CD4-positive, alpha-beta T cell treated with Interleukin-6 for 4 hours (primary cell): ENCODE data around the gene CROCC.
"Not testable (repeated sequence)": the region's sequence is repeated elsewhere in the genome, so short reads cannot be mapped to it uniquely, and the experiment has no call there.

Experiments used
- DNase-seq: peaks from one replicate; pipeline ENCODE4 v3.0.0-alpha.2; 2020; ENCODE audit warnings: mixed read lengths

The CROCC gene

DNA sequence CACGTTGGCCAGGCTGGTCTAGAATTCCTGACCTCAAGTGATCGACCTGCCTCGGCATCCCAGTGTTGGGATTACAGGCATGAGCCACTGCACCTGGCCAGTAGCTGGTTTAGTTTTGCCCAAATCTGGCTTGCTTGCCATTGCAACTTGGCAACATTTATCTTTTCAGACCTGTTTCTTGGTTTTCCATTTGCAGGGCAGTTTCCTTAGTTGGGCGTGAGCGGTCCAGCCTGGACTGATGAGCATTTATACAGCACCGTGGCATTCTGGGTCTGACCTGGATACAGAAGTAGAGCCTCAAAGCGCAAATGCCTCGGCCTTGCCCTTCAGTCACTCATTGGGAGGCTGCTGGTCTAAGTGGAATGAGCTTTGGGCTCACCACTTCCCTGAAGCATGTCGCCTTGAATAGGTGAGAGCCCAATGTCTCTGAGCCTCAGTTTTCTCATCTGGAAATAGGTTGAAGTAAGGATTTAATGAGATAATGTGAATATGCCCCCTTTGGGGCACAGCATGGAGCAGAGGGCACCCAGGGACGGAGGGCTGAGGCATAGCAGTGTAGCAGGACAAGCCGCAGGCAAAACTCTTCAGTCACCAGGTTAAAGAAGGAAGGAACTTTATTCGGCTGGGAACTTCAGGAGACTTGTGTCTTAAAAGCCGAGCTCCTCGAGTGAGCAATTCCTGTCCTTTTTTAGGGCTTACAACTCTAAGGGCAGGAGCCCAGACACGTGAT, 2.6 kb upstream of the CROCC start:
- DNase-seq = not testable (repeated sequence)

DNA sequence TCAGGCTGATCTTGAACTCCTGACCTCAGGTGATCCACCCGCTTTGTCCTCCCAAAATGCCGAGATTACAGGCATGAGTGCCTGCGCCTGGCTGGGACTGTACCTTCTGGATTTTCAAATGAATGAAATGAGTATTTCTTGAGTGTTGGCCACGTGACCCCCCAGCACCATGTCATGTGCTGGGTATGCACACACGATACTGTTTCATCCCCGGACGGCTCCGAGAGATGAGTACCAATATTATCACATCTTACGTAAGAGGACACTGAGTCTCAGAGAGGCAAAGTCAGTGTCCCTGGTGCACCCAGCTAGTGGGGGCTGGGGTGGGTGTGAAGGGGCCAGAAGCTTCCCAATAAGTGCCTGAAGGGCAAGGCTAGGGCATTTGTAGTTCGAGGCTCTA, 780 bp upstream of the CROCC start:
- no peak for DNase-seq

DNA sequence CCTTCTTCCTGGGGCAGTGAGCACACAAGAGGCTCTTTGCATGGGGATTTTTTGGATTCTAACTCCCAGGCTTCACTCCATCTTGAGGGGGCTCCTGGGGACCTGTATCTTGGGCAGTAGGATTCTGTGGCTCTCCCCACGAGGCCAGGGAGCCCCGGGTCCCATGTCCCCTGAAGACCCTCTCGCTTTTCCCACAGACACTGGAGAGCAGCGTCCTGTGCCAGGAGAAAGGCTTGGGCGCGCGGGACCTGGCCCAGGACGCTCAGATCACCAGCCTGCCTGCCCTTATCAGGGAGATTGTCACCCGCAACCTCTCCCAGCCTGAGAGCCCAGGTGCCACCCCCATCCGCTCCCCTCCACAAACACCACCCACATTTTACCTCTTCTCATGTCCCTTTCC, 735 bp downstream of the CROCC start:
- no peak for DNase-seq

DNA sequence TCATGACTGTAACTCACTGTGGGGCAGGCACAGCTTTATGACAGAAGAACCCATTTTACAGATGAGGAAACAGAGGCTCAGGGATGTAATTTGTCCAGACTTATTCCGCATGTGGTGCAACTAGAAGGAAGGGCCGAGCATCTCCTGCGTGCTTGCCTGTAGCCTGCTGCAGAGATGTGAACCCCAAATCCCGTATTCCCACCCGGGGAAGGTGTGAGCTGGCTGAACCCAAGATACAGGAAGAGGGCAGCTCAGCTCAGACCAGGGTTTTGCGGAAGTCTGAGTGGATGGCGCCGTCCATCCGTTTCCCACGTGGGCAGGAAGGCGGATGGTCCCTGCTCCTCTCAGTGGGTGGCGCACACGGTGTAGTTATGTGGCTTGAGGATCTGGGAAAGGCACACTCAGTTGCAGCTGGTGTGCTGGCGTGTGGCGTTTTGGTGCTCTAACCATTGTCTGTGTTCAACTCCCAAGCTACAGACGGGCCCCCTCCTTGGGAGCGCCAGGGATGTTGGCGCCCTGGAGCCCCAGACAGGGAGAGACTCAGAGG, 1.2 kb downstream of the CROCC start:
- no peak for DNase-seq

DNA sequence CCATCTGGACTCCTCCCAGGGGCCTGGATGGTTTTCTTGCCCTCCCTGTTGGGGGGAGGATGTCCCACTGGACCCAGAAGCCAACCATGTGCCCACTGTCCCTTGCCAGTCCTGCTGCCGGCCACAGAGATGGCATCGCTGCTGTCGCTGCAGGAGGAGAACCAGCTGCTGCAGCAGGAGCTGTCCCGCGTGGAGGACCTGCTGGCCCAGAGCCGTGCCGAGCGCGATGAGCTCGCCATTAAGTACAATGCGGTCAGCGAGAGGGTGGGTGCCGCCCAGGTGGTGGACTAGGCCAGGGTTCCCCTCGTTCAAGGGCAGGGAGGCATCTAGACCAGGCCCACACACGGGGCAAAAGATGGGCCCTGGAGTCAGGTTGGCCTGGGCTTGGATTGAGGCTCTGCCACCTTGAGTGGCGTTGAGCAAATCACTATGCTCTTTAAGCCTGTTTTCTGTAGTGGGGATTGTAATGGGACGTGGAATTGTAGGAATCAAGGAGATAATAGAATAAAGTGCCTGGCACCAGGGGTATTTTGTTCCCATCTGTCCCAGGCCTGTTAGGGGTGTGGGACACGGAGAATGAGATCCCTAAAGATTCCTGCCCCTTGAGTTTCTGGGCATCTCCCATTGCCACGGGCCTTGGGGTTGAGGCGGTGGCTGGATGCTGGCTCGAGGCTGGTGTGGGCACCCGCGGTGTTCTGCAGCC, 2.6 kb downstream of the CROCC start:
- no peak for DNase-seq

DNA sequence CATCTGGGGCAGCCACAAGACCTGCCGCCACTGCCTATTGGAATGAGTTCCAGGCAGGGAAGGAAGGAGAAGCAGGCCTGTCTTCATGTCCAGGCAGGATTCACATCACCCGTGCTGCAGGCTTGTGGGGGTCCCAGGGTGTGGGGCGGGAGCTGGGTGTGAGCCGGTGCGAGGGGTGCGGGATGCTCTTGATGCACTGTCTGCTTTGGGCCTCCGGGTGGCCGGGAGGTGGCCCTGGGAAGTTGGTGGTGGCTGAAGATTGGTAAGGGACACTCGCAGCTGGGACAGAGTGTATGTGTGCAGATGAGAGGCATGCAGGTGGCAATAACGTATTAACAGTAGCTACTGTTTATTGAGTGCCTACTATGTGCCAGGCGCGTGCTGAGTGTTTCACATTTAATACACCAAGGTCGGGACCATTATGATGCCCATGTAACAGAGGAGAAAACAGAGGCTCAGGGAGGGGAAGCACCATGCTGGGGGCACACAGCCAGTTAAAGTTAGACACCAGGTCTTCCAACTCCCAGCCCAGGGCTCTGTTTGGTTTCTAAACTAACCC, 3.3 kb downstream of the CROCC start:
- DNase-seq = no peak

DNA sequence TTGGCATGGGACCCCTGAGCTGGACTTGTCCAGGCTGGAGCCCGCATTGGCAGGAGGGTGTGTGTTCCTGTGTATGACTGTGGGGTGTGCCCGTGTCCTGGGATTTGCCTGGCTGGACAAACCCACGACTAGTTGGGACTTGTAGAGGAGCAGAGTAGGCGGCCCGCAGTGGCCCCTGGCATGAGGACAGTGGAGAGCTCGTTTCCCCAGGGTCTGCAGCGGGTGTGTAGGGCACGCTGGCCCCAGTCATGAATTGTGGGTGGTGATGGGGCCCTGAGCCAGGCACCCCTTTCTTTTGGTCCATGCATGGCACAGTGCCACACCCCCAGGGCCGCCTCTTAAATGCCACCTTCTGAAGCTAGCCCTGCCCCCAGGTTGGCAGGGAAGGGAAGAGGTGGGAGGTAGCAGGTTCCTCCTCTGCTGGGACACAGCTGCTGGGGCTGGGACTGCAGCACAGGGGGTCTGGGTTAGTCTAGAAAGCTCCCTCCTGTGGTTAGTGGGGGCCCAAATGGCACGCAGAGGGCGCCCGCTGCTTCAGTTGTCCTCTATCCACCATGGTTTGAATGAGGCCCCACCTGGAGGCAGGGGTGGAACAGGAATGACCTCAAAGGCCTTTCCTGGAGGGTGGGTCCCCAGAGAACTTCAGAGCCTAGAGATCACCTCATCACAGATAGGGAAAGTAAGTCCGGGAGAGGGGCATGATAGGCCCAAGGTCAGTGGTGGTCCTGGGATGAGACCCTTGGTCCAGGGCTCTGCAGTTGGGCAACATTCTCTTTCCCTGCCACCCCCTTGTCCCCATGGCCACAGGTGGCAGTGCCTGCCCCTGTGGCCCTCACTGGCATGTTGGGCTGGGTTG, 4.1 kb downstream of the CROCC start:
- no peak for DNase-seq

DNA sequence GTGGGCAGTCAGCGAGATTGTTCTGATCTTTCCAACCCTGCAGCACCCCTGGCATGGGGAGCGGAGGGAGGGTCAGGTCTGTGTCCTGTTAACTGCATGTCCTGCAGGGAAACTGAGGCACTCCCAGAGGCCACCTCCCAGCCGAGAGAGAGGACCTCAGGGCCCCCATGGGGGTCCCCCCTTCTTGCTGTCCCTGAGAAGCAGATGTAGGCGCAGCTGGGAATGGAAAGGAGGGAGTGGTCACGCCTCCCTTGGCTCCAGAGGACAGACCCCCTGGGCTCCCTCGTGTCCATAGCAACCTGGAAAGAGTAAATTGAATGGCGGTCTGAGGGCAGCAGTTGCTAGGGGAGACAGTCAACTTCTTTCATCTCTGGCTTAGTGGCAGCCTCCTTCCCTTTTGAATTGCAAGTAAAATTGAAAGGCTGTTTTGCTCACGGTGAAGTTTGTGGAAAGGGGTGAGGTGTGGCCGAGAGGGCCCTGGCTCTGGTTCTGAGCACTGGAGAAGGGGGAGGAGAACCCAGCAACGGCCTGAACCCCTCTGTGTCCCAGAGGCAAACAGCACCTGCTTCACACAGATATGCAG, 4.9 kb downstream of the CROCC start:
- DNase-seq = no peak

DNA sequence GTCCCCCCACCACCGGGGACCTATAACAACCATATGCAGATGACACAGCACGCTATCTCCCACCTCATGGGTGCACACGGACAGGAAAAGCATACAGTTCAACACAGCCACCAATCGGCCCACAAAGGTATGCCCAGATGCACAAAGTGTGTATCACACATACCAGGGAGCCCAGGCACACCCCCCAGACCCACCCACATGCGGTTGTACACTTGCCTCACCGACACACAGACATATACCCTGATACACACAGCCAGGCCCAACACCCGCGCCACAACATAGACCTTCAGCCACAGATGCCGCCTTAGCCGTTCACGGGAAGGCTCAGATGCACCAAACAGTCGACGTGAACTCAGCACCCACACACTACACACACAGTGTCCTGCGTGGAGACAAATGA, 5.5 kb downstream of the CROCC start:
- no peak for DNase-seq

DNA sequence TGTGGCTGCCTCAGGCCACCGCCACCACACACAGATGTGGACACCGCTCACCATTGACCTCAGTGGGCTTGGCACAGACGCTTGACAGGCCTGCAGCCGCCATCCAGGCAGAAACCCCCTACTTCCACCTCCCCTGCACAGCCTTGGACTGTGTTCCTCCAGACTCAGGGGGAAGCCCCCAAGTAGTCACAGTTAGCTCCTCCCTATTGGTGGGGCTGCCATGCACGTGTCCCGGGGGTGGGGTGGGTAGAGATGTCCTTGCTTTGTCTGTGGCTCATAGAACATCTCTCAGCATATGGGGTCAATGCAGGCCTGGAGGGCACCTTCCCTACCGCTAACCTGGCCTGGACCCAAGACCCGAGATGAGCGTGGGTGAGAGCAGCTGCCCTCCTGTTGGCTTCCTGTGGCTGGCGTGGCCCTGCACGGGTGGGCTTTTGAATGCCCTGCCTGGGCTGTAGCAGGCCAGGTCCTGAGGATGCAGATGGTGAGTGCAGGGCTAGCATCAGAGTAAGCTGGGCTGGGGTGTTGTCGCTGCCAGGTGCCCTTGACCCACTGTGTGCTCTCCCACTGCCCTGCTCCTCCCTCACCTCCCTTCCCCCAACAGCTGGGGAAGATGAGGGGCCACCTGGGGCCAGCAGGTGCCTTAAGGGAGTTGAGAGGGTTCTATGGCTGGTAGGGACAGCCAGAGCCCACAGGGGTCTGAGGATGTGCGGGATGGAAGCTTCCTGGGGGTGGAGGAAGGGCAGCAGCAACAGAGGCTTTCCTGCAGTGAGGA, 6.2 kb downstream of the CROCC start:
- no peak for DNase-seq

DNA sequence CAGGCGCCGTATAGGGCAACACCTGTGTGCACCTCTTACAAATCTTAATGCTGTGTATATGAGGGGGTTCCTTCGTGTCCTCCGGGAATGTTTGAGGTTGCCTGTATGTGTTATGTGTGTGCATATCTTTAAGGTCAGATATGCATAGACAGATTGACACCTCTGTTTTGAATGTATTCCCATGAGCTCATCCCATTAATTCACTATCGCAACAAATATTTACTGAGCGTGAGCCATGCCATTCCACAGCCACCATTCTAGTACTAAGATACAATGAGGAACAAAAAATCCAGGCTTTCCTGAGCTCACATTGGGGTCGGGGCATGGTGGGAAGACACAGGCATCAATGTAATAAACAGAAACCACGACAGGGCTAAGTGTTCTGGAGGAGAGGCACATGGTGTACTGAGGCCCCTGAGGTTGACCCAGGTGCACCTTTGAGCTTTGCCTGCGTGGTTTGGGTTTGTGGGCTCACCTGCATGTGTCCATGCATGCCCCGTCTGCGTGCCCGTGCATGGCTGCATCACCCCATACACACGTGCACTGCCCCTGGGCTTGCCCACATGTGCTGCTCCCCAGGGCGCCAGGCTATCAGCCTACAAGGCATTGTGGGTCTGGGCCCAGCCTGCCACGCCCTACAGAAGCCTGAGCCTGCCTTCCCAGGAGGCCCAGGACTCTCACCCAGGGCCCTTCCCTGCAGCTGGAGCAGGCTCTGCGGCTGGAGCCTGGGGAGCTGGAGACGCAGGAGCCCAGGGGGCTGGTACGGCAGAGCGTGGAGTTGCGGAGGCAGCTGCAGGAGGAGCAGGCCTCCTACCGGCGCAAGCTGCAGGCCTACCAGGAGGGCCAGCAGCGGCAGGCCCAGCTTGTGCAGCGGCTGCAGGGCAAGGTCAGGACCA, 7.7 kb downstream of the CROCC start:
- DNase-seq = not testable (repeated sequence)

DNA sequence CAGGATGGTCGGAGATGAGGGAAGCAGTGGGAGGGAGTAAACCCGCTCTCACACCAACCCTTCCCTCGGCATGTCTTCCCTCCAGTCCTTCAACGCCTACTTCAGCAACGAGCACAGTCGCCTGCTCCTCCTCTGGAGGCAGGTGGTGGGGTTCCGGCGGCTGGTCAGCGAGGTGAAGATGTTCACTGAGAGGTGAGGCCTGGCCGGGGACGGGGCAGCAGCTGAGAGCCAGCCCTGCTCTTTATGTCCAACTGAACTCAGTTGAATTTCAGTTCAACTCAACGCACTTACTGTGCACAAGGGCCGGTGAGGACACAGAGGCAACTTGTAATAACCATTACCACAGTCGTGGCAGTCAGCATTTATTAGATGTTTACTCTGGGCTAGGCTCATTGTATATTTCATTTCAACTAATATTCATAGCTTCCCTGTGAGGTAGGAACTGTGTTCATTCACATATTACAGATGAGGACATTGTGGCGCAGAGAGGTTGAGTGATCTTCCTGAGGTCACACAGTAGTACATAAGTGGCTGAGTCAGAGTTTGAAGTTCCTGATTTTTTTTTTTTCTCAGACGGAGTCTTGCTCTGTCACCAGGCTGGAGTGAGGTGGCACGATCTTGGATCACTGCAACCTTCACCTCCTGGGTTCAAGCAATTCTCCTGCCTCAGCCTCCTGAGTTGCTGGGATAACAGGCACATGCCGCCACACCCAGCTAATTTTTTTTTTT, 9.6 kb downstream of the CROCC start:
- DNase-seq = not testable (repeated sequence)

DNA sequence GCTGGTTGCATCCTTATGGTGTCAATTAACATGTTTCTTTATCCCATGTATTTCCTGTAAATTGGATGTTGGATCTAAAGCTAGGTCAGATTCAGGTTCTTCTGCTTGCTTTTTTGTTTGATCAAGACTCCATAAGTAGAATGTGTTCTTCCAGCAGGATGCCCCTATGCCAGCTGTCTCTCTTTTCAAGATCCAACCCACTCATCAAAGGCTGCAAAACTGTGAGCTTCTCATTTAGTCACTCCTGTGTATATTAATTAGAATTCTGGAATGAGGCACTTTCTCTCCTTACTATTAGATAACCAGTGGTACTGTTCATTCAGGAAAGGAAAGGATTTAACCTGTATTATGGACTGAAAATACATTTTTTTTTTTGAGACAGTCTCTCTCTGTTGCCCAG, 12.2 kb downstream of the CROCC start:
- not testable (repeated sequence) for DNase-seq

DNA sequence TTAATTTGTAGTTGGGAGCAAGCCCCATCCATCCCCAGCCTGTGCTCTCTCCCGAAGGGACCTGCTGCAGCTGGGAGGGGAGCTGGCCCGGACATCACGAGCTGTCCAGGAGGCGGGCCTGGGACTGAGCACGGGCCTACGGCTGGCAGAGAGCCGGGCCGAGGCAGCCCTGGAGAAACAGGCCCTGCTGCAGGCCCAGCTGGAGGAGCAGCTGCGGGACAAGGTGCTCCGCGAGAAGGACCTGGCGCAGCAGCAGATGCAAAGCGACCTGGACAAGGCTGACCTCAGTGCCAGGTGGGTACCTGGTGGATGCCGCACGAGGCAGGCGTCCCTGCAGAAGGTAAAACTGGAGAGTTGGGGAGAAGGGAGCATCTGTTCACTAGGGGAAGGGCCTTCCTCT, 14.8 kb downstream of the CROCC start:
- DNase-seq = not testable (repeated sequence)

DNA sequence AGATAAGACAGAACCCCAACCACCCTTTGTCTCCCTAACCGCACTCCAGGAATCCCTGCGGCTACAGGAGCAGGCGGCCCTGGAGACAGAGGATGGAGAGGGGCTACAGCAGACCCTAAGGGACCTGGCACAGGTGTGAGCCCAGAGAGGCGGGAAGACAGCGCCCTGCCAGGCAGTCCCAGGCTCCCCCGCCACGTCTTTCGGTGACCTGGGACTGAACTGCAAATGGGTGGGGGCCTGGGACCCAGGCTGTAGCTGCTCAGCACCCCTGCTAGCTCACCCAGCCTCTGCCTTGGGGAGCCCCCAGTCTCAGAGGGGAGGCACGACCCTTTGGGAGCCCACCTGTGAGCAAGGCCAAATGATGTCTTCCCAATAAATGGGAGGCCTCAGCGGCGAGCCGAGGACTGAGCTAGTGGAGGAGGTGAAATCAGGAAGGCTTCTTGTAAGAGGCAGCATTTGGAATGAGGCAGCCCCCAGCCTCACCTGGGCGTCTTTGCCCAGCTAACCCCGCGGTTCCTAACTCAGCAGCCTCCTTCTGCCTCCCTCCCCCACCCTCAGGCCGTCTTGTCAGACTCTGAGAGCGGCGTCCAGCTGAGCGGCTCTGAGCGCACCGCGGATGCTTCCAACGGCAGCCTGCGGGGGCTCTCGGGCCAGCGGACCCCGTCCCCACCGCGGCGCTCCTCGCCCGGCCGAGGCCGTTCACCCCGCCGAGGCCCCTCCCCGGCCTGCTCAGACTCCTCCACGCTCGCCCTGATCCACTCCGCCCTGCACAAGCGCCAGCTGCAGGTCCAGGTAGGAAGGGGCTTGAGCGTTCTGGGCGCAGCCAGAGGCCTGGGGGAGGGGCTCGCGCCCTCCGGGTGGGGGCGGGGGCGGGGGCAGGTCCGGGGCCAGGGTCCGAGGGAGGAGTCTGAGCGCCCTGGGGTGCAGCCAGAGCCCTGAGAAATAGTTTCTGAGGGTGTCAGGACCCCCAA, 16.9 kb downstream of the CROCC start:
- DNase-seq = no peak

DNA sequence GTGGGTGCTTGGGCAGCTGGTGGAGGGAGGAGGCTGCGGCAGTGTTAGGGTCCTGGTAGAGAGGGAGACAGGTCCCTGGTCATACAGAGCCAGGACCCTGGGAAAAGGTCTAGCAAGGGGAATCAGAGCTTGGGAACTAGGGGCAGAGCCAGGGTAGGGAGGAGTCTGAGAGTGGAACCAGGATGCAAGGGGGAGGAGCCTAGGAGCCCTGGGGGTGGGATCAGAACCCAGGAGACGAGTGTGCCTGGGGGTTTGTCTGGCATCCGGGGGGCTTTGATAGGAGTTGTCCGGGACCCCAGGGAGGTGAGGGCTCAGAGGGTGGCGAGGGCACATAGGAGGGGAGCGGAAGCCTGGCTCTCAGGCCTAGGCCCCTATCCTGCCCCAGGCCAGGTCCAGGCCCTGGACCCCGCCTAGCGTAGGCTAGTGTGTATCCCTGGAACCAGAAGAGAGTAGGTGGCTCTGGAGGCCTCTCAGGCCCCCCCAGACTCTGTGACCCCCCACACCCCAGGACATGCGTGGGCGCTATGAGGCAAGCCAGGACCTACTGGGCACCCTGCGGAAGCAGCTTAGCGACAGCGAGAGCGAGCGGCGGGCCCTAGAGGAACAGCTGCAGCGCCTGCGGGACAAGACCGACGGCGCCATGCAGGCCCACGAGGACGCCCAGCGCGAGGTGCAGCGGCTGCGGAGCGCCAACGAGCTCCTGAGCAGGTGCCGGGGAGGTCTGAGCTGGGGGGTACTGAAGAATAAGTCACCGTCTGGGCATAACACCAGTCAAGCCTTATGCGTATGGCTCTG, 17.9 kb downstream of the CROCC start:
- not testable (repeated sequence) for DNase-seq

DNA sequence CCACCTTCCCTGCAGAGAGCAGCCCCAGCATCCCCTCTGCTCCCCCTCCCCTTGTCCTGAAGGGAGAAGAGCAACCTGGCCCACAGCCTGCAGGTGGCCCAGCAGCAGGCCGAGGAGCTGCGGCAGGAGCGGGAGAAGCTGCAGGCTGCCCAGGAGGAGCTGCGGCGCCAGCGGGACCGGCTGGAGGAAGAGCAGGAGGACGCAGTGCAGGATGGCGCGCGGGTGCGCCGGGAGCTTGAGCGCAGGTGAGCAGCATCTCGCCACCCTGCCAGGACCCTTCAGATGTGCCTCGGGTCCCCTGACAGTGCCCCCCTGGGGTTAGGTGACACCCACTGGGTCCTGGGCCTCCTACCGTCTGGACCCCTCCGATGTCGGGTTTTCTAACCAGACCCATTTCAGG, 22.3 kb downstream of the CROCC start:
- DNase-seq = no peak

DNA sequence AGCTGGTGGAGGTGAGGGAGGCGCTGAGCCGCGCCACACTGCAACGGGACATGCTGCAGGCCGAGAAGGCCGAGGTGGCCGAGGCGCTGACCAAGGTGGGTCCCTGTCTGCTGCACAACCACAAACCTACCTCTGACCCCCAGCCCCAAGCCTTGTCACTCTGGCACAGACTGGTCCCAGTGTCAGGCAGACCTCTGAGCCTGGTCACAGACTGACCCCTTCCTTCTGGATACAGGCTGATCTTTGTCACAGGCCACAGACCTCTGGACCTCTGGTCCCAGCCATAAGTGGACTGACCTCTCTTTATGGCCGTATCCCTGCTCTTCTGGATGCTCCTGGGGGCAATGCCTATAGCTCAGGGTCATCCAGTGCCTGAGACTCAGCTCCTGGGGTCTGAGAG, 23.8 kb downstream of the CROCC start:
- not testable (repeated sequence) for DNase-seq
